ENCODE results near the gene KIAA0825.

DNA sequence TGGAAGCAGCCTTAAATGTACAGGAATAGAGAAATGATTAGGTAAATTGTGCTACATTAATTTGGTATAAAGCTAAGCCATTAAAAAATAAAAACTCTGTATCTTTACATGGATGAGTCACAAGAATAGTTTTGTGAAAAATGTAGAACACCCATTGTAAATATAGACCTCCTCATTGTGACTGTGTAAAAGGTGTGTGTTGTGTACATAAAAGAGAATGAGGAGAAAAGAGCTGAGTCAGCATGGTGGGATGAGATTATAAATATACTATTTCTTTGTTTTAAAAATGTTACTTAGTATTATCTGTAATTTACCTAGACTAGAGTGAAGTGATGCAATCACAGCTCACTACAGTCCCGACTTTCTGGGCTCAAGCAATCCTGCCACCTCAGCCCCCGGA lies 250.5 kb downstream of the KIAA0825 start:
- TF ChIP-seq POLR2A (IDR thresholded peaks at IDR 0.05) (no peak), CTCF (IDR thresholded peaks at IDR 0.05) (no peak)

Measured in Peyer's patch (tissue), 4 donors.